M059J (cell line): ENCODE measurements around the gene BTBD17. TPM values are rescaled to one million over a fixed set of nuclear protein-coding genes. Genes with fewer than 3 reads are reported as not detected.

Experiments used
- DNase-seq: peaks from one replicate; pipeline ENCODE4 v3.0.0-alpha.2; 2012; ENCODE audit warnings: low read depth
- total RNA-seq: library from RNA; depleted of rRNA; stranded (reverse); fragments of >200 nt; shearing (Covaris generic); gene quantifications from 2 replicates; pipeline ENCODE4 v1.2.3, GENCODE V29; 2014

Gene BTBD17
- total RNA-seq, 1 experiment from 2014 or later, result not detected

GRCh38 chr17:74358697-74359096 is 3.0 kb downstream of the BTBD17 start:
- DNase-seq, result peak; percentile 13

GRCh38 chr17:74357466-74357809 is 4.2 kb downstream of the BTBD17 start:
- DNase-seq, result no peak

GRCh38 chr17:74356646-74357465 is 4.8 kb downstream of the BTBD17 start:
- no peak for DNase-seq

- DNase-seq, result no peak
These were observed 6.6 kb downstream of the BTBD17 start for GRCh38 chr17:74355065-74355464.

GRCh38 chr17:74354561-74354960 is 7.1 kb downstream of the BTBD17 start:
- DNase-seq, result no peak

- DNase-seq, result peak; percentile 33
These were observed 7.5 kb downstream of the BTBD17 start for GRCh38 chr17:74354123-74354522.

GRCh38 chr17:74353446-74354060 is 8.1 kb downstream of the BTBD17 start:
- DNase-seq, result no peak

- DNase-seq, result no peak
These were observed 10.0 kb downstream of the BTBD17 start for GRCh38 chr17:74351552-74352210.

GRCh38 chr17:74350486-74350885 is 11.2 kb downstream of the BTBD17 start:
- DNase-seq, result no peak

GRCh38 chr17:74349120-74349519 is 12.5 kb downstream of the BTBD17 start:
- no peak for DNase-seq

- DNase-seq, result no peak
These were observed 14.0 kb downstream of the BTBD17 start for GRCh38 chr17:74347646-74348045.

GRCh38 chr17:74345433-74346241 is 16.0 kb downstream of the BTBD17 start:
- peak; percentile 41 for DNase-seq

GRCh38 chr17:74344658-74345057 is 17.0 kb downstream of the BTBD17 start:
- DNase-seq, result no peak

- DNase-seq, result no peak
These were observed 18.0 kb downstream of the BTBD17 start for GRCh38 chr17:74343526-74344284.

GRCh38 chr17:74343121-74343520 is 18.5 kb downstream of the BTBD17 start:
- no peak for DNase-seq

- DNase-seq, result no peak
These were observed 19.4 kb downstream of the BTBD17 start for GRCh38 chr17:74342224-74342623.

- DNase-seq, result peak; percentile 19
These were observed 21.1 kb downstream of the BTBD17 start for GRCh38 chr17:74340470-74341023.

- no peak for DNase-seq
These were observed 22.0 kb downstream of the BTBD17 start for GRCh38 chr17:74339537-74340195.

GRCh38 chr17:74337834-74338500 is 23.7 kb downstream of the BTBD17 start:
- DNase-seq, result no peak

GRCh38 chr17:74336307-74336706 is 25.4 kb downstream of the BTBD17 start:
- DNase-seq, result no peak
